ENCODE data around the gene PI4KA.
"Not testable (repeated sequence)": the region's sequence is repeated elsewhere in the genome, so short reads cannot be mapped to it uniquely, and the experiment has no call there.

PI4KA gene

GRCh38 chr22:20662524-20663036, 196.0 kb downstream of the PI4KA start:
- not testable (repeated sequence) for DNase-seq

GRCh38 chr22:20661473-20661872, 197.1 kb downstream of the PI4KA start:
- no peak for DNase-seq

GRCh38 chr22:20660441-20661054, 198.1 kb downstream of the PI4KA start:
- DNase-seq, result no peak

GRCh38 chr22:20659920-20660319, 198.7 kb downstream of the PI4KA start:
- DNase-seq, result no peak

GRCh38 chr22:20659258-20659657, 199.4 kb downstream of the PI4KA start:
- no peak for DNase-seq

GRCh38 chr22:20658433-20659222, 200.0 kb downstream of the PI4KA start:
- DNase-seq, result no peak

GRCh38 chr22:20657963-20658362, 200.6 kb downstream of the PI4KA start:
- DNase-seq, result no peak
